Activated CD8-positive, alpha-beta memory T cell treated with anti-CD3 and anti-CD28 coated beads for 4 hours (primary cell): Measurements from ENCODE around the gene PCDHA7.
"Not testable (repeated sequence)": the region's sequence is repeated elsewhere in the genome, so short reads cannot be mapped to it uniquely, and the experiment has no call there.

Experiments
- DNase-seq, 2 donors: peaks; one replicate each; pipeline ENCODE4 v3.0.0-alpha.2; 2020; ENCODE audit warnings: low read depth in 2 of 2

Gene PCDHA7

GRCh38 chr5:140833993-140834392, at the start of gene PCDHA7:
Gene PCDHA7, plus strand, starts transcription at chr5:140834269. Its CDS starts 115 bp downstream, at chr5:140834384.
- no peak for DNase-seq

- DNase-seq, result no peak
Observed at GRCh38 chr5:140785905-140786686, 48.0 kb upstream of the PCDHA7 start, which contains the start of gene PCDHA1. Gene PCDHA1, plus strand, starts transcription at chr5:140786140.

- DNase-seq, result not testable (repeated sequence)
Observed at GRCh38 chr5:140787422-140787821, 46.6 kb upstream of the PCDHA7 start.

GRCh38 chr5:140787849-140788504, 46.1 kb upstream of the PCDHA7 start:
- DNase-seq, result not testable (repeated sequence)

- DNase-seq, result no peak
Observed at GRCh38 chr5:140791089-140791488, 43.0 kb upstream of the PCDHA7 start.

GRCh38 chr5:140794595-140795258, 39.3 kb upstream of the PCDHA7 start, which contains the start of gene PCDHA2:
Gene PCDHA2, plus strand, starts transcription at chr5:140794852.
- DNase-seq, result no peak

- no peak for DNase-seq
Observed at GRCh38 chr5:140795259-140795641, 38.8 kb upstream of the PCDHA7 start.

- DNase-seq, result not testable (repeated sequence)
Observed at GRCh38 chr5:140796072-140796717, 37.9 kb upstream of the PCDHA7 start.

GRCh38 chr5:140796718-140797095, 37.4 kb upstream of the PCDHA7 start:
- DNase-seq, result no peak

GRCh38 chr5:140800816-140801493, 33.1 kb upstream of the PCDHA7 start, which contains the start of gene PCDHA3:
Gene PCDHA3, plus strand, starts transcription at chr5:140801057.
- DNase-seq, result no peak

GRCh38 chr5:140801494-140801841, 32.6 kb upstream of the PCDHA7 start:
- DNase-seq, result no peak

- not testable (repeated sequence) for DNase-seq
Observed at GRCh38 chr5:140802381-140802780, 31.7 kb upstream of the PCDHA7 start.

GRCh38 chr5:140802781-140803271, 31.2 kb upstream of the PCDHA7 start:
- DNase-seq, result no peak

- no peak for DNase-seq
Observed at GRCh38 chr5:140806834-140807775, 27.0 kb upstream of the PCDHA7 start, which contains the start of gene PCDHA4. Gene PCDHA4, plus strand, starts transcription at chr5:140807068.

- not testable (repeated sequence) for DNase-seq
Observed at GRCh38 chr5:140808241-140808888, 25.7 kb upstream of the PCDHA7 start.

- no peak for DNase-seq
Observed at GRCh38 chr5:140808889-140809291, 25.2 kb upstream of the PCDHA7 start.

- no peak for DNase-seq
Observed at GRCh38 chr5:140821375-140822280, 12.4 kb upstream of the PCDHA7 start, which contains the start of gene PCDHA5. Gene PCDHA5, plus strand, starts transcription at chr5:140821613.

GRCh38 chr5:140822281-140822629, 11.8 kb upstream of the PCDHA7 start:
- DNase-seq, result no peak
